DMS53 treated with DMSO at 0.1 percent for 48 hours (cell line): Measurements from ENCODE around the gene GNAZ.
"Not testable (repeated sequence)": the region's sequence is repeated elsewhere in the genome, so short reads cannot be mapped to it uniquely, and the experiment has no call there.

ENCODE experiments used
- DNase-seq: peaks from one replicate; lab custom pipeline; 2025; ENCODE audit not compliant: unreplicated experiment; lab: John Stamatoyannopoulos, UW

The GNAZ gene

GRCh38 chr22:23130697-23131096 is 60.4 kb downstream of the GNAZ start:
- no peak for DNase-seq

- DNase-seq = no peak
These were observed 61.6 kb downstream of the GNAZ start for GRCh38 chr22:23131931-23132330.

- DNase-seq = no peak
These were observed 62.2 kb downstream of the GNAZ start for GRCh38 chr22:23132376-23133091.

GRCh38 chr22:23133922-23134321 is 63.6 kb downstream of the GNAZ start:
- DNase-seq = no peak

- DNase-seq = not testable (repeated sequence)
These were observed 66.7 kb downstream of the GNAZ start for GRCh38 chr22:23136991-23137390.

- no peak for DNase-seq
These were observed 67.1 kb downstream of the GNAZ start for GRCh38 chr22:23137468-23137867.

- DNase-seq = no peak
These were observed 67.7 kb downstream of the GNAZ start for GRCh38 chr22:23137905-23138561.

- no peak for DNase-seq
These were observed 68.5 kb downstream of the GNAZ start for GRCh38 chr22:23138584-23139435.

GRCh38 chr22:23140385-23140784 is 70.1 kb downstream of the GNAZ start:
- no peak for DNase-seq

- DNase-seq = no peak
These were observed 72.3 kb downstream of the GNAZ start for GRCh38 chr22:23142546-23143105.

- DNase-seq = no peak
These were observed 72.8 kb downstream of the GNAZ start for GRCh38 chr22:23143119-23143518.

- DNase-seq = no peak
These were observed 74.1 kb downstream of the GNAZ start for GRCh38 chr22:23144432-23144831.

- DNase-seq = peak; percentile 61
These were observed 74.9 kb downstream of the GNAZ start, which contains the start of gene RAB36 for GRCh38 chr22:23144932-23145877. RAB36 (plus strand) TSS chr22:23145477; CDS start chr22:23146617, 1,140 bp downstream.

- no peak for DNase-seq
These were observed 75.7 kb downstream of the GNAZ start for GRCh38 chr22:23145878-23146470.

GRCh38 chr22:23146478-23147205 is 76.3 kb downstream of the GNAZ start:
- no peak for DNase-seq

GRCh38 chr22:23147617-23148387 is 77.5 kb downstream of the GNAZ start:
- peak; percentile 30 for DNase-seq

GRCh38 chr22:23149743-23150238 is 79.5 kb downstream of the GNAZ start:
- no peak for DNase-seq

- DNase-seq = no peak
These were observed 80.4 kb downstream of the GNAZ start for GRCh38 chr22:23150762-23151161.
